ENCODE results near the gene HSP90AA1.

The HSP90AA1 gene

DNA sequence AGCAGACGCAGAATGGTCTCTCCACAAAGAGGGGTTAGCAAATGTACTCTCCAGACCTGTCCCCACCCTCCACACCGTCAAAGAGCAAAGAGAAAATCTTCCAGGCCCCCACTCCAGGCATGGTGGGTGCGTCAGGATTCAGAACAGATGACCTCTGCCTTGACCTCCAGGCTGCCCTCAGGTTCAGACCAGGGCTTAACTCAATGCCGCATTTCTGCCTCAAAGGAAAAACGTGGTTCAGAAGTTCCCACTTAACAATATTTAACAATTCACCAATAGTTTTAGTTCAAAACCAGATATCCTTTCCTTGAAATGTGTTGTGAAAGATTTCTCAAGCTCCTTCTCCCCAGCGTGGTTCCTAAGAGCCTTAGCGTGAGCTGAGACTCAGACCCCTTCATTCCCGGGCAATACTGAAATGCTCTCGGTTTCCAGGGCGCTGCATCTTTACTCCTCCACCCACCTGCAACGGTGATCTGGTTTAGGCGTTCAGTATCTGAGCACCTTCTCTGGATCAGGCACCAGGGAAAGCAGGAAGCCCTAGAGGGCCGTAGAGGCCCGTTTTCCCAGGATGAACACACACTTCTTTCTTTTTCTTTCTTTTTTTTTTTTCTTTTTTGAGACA lies 22.9 kb downstream of the HSP90AA1 start:
- no peak for DNase-seq

DNA sequence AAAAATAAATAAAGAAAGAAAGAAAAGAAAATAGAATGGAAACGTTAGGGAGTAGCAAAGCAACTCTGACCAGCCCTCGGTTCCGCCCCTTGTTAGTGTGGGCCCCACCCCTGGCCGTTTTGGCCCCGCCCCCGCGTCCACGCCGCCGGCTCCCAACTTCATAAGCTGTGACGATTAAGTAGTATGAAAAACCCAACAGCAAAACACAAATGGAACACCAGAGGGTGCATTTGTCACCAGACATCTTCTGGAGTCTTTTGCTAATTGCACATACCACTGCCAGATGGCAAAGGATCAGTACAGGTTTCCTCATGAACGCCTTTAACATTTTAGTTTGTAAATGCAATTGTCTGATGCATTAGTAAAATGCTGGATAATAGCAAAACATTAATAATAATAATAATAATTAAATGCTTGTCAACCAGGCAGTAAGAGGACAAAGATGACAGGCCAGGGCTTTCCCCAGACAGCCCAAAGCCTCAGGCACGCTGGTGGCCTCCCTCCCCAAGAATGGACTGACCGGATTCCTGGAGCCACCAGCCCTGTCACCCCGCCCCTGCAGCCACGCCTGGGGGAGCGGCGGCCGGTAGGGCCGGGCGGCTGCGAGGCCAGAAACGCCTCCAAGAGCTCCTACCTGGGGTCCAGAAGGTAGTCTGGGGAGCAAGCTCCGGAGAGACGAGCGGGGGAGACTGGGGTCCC lies 23.6 kb downstream of the HSP90AA1 start:
- peak; percentile 96 for DNase-seq

DNA sequence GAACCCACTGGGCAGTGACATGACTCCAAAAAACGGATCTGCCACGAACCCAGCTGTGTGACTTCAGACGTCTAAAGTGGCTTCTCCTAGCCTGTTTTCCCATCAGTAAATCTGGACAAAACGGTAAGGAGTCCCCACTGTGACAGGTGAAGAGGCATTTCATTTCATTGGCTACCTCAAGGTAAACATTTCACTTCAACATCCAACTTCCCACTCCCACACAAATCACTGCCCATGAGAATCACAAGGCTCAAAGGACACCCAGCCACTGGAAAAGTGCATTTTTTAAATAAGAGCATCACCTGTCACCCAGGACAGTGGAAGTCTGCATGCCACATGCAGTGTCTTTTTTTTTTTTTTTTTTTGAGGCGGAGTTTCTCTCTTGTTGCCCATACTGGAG lies 27.9 kb downstream of the HSP90AA1 start:
- DNase-seq = no peak

GRCh38 chr14:102058146-102058545 lies 28.7 kb downstream of the HSP90AA1 start:
- no peak for DNase-seq

DNA sequence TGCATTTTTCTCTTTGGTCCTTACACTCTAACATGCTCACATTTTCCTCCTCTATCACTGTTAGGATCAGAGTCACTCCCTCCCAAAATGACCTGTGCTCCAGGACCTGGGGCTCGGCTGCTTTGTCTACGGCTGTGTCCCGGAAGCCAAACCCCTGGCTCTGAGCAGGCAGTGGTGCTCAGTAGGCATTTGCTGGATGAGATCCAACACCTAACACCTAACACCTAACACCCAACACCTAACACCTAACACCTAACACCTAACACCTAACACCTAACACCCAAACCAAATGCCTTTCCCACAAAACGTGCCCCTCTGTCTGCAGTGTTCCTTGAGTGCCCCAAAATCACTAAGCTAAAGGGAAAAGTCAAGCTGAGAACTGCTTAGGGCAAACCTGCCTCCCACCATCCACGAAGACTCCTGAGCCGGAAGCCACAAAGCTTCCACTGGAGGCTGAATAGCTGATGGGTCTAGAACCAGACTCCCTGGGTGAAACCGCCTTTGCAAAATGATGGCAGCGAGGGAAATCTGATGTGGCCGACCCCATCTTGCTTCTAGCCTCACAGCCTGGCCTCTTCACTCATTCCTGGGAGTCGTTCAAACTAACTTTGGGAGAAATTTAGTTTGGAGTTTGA lies 29.2 kb downstream of the HSP90AA1 start:
- DNase-seq = no peak

- DNase-seq = no peak
Observed at GRCh38 chr14:102056694-102057442, 30.0 kb downstream of the HSP90AA1 start.

DNA sequence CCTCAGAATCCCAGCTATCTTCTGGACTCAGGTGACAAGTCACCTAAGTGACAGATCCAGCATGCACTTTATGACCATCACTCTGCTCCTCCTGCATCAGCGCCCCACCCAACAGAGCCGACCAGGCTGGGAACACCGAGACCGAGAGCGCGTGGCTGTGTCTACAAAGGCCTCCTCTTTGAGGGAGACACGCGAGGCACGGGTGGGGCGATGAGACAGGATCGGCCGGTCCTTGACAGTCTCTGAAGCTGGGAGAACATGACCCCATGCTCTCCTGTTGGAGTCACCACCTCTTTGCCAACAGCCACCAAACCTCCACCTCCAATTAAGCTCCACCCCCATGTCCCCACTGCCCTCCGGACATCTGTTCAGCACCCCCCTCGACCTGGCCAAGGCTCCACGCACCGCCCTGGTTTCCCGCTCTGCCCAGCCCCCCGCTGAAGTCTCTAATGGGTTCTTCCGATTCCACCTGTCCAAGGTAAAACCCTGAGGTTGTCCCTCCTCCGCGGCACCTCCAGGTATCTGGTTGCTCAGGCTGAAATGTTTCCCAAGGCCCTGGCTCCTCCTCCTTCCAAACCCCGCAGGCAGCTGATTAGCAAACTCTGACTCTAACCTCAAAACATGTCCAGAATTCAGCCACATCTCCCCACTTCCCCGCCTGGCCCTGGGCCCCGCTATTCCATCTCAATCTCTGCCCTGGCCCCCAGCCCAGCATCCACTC lies 31.5 kb downstream of the HSP90AA1 start:
- DNase-seq = no peak

DNA sequence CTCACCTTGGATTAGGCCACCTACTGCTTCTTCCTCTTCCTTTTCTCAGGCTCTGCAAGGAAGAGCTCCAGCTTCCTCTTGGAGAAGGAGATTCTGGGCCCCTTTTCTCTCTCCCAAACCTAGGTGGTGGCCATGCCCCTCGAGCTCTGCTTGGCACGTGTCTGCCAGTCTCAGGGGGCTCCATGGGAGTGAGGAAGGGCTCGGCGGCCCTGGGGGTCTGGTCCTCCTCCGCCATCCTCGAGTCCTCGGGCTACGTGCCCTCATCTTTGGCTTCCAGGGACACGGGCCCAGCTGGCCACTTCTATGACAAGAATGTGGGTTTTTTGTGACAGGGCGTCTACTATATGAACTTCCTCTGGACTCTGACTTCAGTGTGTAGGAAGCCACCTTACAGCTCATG lies 34.3 kb downstream of the HSP90AA1 start:
- no peak for DNase-seq

- DNase-seq = no peak
Observed at GRCh38 chr14:102050625-102051024, 36.2 kb downstream of the HSP90AA1 start.

- no peak for DNase-seq
Observed at GRCh38 chr14:102050026-102050405, 36.8 kb downstream of the HSP90AA1 start.

DNA sequence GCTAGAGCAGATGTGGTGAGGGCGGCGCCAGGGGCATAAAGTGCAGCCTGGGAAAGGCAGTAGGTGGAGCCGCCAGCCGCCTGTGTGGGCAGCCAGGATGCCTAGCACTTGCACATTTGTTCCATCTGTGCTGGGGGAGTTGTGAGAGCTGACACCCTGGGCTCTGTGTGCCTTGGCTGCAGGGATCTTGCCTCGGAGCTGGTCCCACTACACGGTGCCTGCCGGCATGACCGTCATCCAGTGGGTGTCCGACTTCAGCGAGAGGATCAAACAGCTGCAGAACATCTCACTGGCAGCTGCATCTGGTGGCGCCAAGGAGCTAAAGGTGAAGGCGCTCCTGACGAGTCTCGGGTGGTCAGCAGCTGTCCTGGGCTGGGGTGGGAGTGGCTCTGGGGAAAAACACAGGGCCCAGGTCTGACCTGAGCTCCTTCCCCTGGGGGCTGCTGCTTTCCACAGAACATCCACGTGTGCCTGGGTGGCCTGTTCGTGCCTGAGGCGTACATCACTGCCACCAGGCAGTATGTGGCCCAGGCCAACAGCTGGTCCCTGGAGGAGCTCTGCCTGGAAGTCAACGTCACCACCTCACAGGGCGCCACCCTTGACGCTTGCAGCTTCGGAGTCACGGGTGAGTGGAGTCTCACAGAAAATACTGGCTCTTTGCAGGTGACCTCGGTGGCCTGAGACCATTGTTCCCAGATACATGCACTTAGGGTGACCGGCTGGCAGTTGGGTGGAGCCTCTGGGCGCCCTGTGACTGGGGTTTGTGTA lies 37.4 kb downstream of the HSP90AA1 start:
- no peak for DNase-seq

DNA sequence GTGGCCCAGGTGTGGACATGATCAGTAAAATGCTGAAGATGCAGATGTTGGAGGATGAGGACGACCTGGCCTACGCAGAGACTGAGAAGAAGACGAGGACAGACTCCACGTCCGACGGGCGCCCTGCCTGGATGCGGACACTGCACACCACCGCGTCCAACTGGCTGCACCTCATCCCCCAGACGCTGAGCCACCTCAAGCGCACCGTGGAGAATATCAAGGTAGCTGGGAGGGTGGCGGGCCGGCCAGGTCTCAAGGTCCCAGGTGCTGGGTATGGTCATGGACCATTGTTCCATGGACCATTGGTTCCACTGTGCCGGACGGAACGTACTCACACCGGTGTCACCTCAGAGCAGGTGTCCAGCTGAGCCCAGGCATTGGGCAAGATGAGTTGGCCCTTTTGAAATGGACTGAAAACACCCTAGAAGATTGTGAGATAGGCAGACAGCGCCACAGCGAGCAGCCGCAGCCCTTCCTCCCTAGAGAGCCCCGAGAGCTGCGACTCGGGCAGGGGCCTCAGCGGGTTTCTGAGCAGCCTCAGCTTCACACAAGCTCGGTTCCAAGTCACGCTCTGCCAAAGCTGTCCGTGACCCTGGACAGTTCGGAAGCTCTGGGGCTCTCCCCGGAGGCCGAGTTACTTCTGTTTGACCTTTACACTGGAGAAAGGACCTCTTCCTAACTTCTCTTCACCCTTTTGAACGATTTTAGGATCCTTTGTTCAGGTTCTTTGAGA lies 38.9 kb downstream of the HSP90AA1 start:
- DNase-seq = no peak

GRCh38 chr14:102046337-102047278 lies 40.2 kb downstream of the HSP90AA1 start:
- DNase-seq = peak; percentile 91

GRCh38 chr14:102044566-102044965 lies 42.3 kb downstream of the HSP90AA1 start:
- DNase-seq = no peak

DNA sequence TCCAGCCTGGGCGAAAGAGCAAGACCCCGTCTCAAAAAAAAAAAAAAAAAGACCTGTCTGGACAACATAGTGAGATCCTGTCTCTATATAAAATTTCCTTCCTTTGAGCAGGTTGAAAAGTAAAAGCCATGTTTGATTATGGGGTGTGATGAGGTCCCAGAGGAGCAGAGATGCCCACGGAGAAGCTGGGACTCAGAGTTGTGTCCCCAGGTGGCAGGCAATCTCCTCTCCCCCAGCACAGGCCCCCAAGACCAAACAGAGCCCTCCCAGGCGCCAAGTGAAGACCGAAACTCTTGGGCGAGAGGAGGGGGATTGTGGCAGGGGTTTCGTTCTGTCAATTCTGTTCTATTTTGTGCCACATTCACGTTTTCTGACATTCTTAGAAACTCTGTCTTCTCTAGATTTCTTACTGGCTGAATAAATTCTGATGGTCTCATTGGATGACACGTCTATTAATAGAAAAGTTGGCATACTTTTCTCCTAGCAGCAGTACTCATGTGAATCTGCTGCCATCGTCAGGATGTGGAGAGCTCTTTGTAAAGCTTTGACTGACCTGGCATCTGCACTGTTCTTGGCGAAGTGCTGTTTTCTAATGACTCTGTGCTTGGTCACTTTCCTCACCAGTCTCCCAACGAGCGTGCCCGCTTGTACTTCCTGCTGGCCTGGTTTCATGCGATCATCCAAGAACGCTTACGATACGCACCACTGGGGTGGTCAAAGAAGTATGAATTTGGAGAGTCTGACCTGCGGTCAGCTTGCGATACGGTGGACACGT lies 43.4 kb downstream of the HSP90AA1 start:
- DNase-seq = no peak

- DNase-seq = no peak
Observed at GRCh38 chr14:102042699-102043098, 44.1 kb downstream of the HSP90AA1 start.

DNA sequence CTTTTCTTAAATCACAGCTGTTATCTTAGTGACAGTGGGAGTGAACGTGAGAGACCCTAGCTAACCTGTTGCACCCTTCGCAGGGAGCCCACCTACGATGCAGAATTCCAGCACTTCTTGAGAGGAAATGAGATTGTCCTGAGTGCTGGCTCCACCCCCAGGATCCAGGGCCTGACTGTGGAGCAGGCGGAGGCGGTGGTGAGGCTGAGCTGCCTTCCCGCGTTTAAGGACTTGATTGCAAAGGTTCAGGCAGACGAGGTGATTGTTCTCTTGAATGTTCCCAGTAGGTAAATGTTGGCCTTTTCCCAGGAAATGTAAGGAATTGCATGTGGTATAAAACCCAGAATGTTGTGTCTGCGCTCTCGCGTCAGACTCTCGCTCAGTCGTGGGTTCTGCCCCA lies 46.7 kb downstream of the HSP90AA1 start:
- DNase-seq = no peak

DNA sequence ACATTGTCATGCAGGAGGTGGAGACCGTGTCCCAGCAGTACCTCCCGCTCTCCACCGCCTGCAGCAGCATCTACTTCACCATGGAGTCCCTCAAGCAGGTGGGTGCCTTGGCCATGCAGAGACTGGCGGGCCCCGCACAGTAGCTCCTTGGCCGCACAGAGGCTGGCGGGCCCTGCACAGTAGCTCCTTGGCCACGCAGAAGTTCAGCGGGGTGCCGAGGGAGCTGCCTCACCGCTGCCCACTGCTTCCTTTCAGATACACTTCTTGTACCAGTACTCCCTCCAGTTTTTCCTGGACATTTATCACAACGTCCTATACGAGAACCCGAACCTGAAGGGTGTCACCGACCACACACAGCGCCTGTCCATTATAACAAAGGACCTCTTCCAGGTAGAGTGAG lies 47.7 kb downstream of the HSP90AA1 start:
- no peak for DNase-seq

- no peak for DNase-seq
Observed at GRCh38 chr14:102037686-102038085, 49.2 kb downstream of the HSP90AA1 start.
